ENCODE results near the gene GCFC2. TPM values are rescaled to one million over a fixed set of nuclear protein-coding genes. Genes with fewer than 3 reads are reported as not detected.

GCFC2 gene
- total RNA-seq, 2 donors from 2014 or later, result 10.0 to 13.5 TPM

- no peaks in the 10 kb centered on the region for H3K36me3 ChIP-seq
- H3K27me3 ChIP-seq, result no peaks in the 10 kb centered on the region
- intact Hi-C loops (cut with DNase I), result no loop called here
- H3K27ac ChIP-seq, result no peak overlapping the region
- no peaks in the 10 kb centered on the region for H3K9me3 ChIP-seq
- no peak for TF ChIP-seq CTCF (IDR thresholded peaks at IDR 0.05)
- no peaks in the 10 kb centered on the region for H3K4me1 ChIP-seq
- DNase-seq, result no peak
- no peak overlapping the region for H3K9ac ChIP-seq (ENCODE audit: low read depth in 2 of 2, low read length in 2 of 2)
- H3K4me3 ChIP-seq, result no peak overlapping the region
These were observed 89.5 kb downstream of the GCFC2 start for GRCh38 chr2:75621228-75621627.

- no peak for TF ChIP-seq CTCF (IDR thresholded peaks at IDR 0.05)
- intact Hi-C loops (cut with DNase I), result no loop called here
- Histone ChIP-seq H3K4me3 (no peak overlapping the region), H3K36me3 (no peaks in the 10 kb centered on the region), H3K27ac (no peak overlapping the region), H3K9me3 (no peaks in the 10 kb centered on the region), H3K27me3 (no peaks in the 10 kb centered on the region), H3K9ac (ENCODE audit: low read depth in 2 of 2, low read length in 2 of 2) (no peak overlapping the region), H3K4me1 (no peaks in the 10 kb centered on the region)
- no peak for DNase-seq
These were observed 90.6 kb downstream of the GCFC2 start for GRCh38 chr2:75619956-75620740.

- no peaks in the 10 kb centered on the region for H3K27me3 ChIP-seq
- intact Hi-C loops (cut with DNase I), result no loop called here
These were observed 93.8 kb downstream of the GCFC2 start for GRCh38 chr2:75616933-75617332.

GRCh38 chr2:75616406-75616805 lies 94.3 kb downstream of the GCFC2 start:
- intact Hi-C loops (cut with DNase I), result no loop called here
- no peak for TF ChIP-seq CTCF (IDR thresholded peaks at IDR 0.05)
- H3K4me1 ChIP-seq, result no peaks in the 10 kb centered on the region
- no peak overlapping the region for H3K9ac ChIP-seq (ENCODE audit: low read depth in 2 of 2, low read length in 2 of 2)
- H3K9me3 ChIP-seq, result no peaks in the 10 kb centered on the region
- no peaks in the 10 kb centered on the region for H3K27me3 ChIP-seq
- no peaks in the 10 kb centered on the region for H3K36me3 ChIP-seq
- H3K4me3 ChIP-seq, result no peak overlapping the region
- H3K27ac ChIP-seq, result no peak overlapping the region
- no peak for DNase-seq

More at GRCh38 chr2:75616933-75617332, 93.8 kb downstream of the GCFC2 start:
- no peak overlapping the region for H3K9ac ChIP-seq (ENCODE audit: low read depth in 2 of 2, low read length in 2 of 2)
- no peaks in the 10 kb centered on the region for H3K36me3 ChIP-seq
- no peak overlapping the region for H3K27ac ChIP-seq
- H3K4me3 ChIP-seq, result no peak overlapping the region
- DNase-seq, result no peak
- H3K9me3 ChIP-seq, result no peaks in the 10 kb centered on the region
- TF ChIP-seq CTCF (IDR thresholded peaks at IDR 0.05), result no peak
- no peaks in the 10 kb centered on the region for H3K4me1 ChIP-seq

GRCh38 chr2:75614162-75614651 lies 96.5 kb downstream of the GCFC2 start:
- Histone ChIP-seq H3K27ac (no peak overlapping the region), H3K36me3 (no peaks in the 10 kb centered on the region), H3K9ac (ENCODE audit: low read depth in 2 of 2, low read length in 2 of 2) (no peak overlapping the region), H3K4me1 (no peaks in the 10 kb centered on the region), H3K4me3 (no peak overlapping the region), H3K27me3 (no peaks in the 10 kb centered on the region), H3K9me3 (no peaks in the 10 kb centered on the region)
- TF ChIP-seq CTCF (IDR thresholded peaks at IDR 0.05), result no peak
- no peak for DNase-seq
- intact Hi-C loops (cut with DNase I), result loop anchor here (5.0 kb wide), 1 partner anchor 152 kb away; no protein-coding TSS in a partner anchor

Data from colonic mucosa (tissue), 4 donors.